ENCODE results near the gene LY86. TPM values are rescaled to one million over a fixed set of nuclear protein-coding genes. Genes with fewer than 3 reads are reported as not detected.

LY86 gene
- total and polyA plus RNA-seq, 9 of the 15 experiments (the other 6 are each of a cell fraction or from before 2014, with no cell fraction given), result 0.08 to 0.20 TPM; not detected in 7

DNA sequence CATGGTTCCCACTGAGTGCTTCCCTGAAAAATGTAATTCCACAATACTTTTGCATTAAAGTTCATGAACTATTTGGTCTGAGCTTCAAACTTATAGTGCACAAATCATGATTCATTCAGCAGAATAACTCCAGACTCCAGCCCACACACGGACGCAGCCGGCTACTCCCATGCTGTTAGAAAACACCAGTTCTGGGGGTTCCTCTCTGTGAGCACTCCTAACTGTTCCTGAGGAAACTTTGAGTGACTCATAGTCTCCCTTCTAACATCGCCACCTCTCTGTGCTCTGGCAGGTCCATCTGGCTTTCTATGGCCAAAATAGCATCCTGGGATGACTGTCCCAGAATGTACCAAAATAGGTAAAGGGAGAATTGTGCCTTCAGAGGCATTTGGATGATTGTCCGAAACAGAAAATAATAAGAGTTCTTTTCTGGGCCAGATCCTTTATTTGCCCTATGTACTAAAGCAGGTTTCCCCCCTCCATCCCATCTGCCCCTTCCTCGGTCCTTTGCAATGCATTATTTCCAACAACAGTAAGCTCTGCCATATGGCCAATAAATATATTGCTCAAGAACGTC lies 32.3 kb upstream of the LY86 start:
- no peak for FAIRE-seq
- no peak for DNase-seq (ENCODE audit: extremely low read depth in 1 of 4, low spot score in 3 of 4)
- Histone ChIP-seq H3K79me2 (ENCODE audit: control insufficient read depth, insufficient read depth, low read length) (no peaks in the 10 kb centered on the region), H3K27ac (ENCODE audit: extremely low read depth, low read depth, low read length) (no peak overlapping the region), H3K9me1 (ENCODE audit: control insufficient read depth, insufficient read depth, low read length) (no peaks in the 10 kb centered on the region), H3K9me3 (replicated peaks; ENCODE audit: control insufficient read depth, insufficient read depth, low read depth, low read length) (no peaks in the 10 kb centered on the region), H3K4me2 (ENCODE audit: insufficient read depth, low read length) (no peak overlapping the region), H3K36me3 (ENCODE audit: control insufficient read depth, insufficient read depth, low read length) (no peaks in the 10 kb centered on the region), H2AFZ (ENCODE audit: low read depth, low read length) (no peak overlapping the region), H4K20me1 (replicated peaks; ENCODE audit: control insufficient read depth, insufficient read depth, low read length) (no peaks in the 10 kb centered on the region), H3K9ac (ENCODE audit: insufficient read depth in 1 of 2, low read depth in 2 of 2, low read length in 2 of 2) (no peak overlapping the region), H3K27me3 (ENCODE audit: control insufficient read depth in 2 of 2, insufficient read depth in 2 of 2, low read length in 2 of 2) (peaks cover 7 to 39% of the 10 kb centered on the region in 2 experiments), H3K4me3 (no peak overlapping the region), H3K4me1 (replicated peaks in 1 of 2; ENCODE audit: control insufficient read depth in 2 of 2, insufficient read depth in 2 of 2, low read length in 2 of 2) (peaks cover 0 to 3% of the 10 kb centered on the region in 2 experiments; a peak in 1 of 5 replicates)
- ChIA-PET POLR2A (interaction anchor here (1.1 to 1.4 kb wide), 3 partner anchors 9 to 54 kb away, joined by 3 to 5 read pairs (median 4); no protein-coding TSS in a partner anchor), CTCF (ENCODE audit: low intra/inter-chr PET ratio) (interaction anchor here (0.6 to 1.2 kb wide), 2 partner anchors 91 to 1059 kb away, joined by 4 read pairs; no protein-coding TSS in a partner anchor)
- intact Hi-C loops (cut with micrococcal nuclease), result loop anchor here (5.0 to 10.0 kb wide), 3 partner anchors 91 to 701 kb away; no protein-coding TSS in a partner anchor
- no TSS peak for BruUV-seq (replicated peaks)
- ATAC-seq, result peak; percentile 35
- 2% methylated on average over 7 of the region's 7 CpGs for WGBS (ENCODE audit: insufficient coverage, low coverage, missing lambda C conversion rate)
- in situ Hi-C loops (cut with MboI), result no loop called here
- TF ChIP-seq ZNF766 (CRISPR knock-in tag; conservative IDR thresholded peaks at IDR 0.05) (no peak), DIDO1 (tag; IDR thresholded peaks at IDR 0.05; ENCODE audit: low read depth) (no peak), MEIS2 (IDR thresholded peaks at IDR 0.05; ENCODE audit: partially characterized antibody) (no peak), ZNF444 (CRISPR knock-in tag; IDR thresholded peaks at IDR 0.05) (no peak), FOSL1 (tag; conservative IDR thresholded peaks at IDR 0.05) (peak; percentile 40; the same call in 1 of the 2 replicates), COPS2 (conservative IDR thresholded peaks at IDR 0.05) (no peak), CBX1 (IDR thresholded peaks at IDR 0.05; ENCODE audit: low read depth) (no peak), CEBPG (CRISPR knock-in tag; IDR thresholded peaks at IDR 0.05) (no peak), CEBPG (tag; conservative IDR thresholded peaks at IDR 0.05 in 1 of 2, IDR thresholded peaks at IDR 0.05 in 1 of 2) (peak in 1 of 2 experiments; percentile 98; a peak in 2 of 4 replicates), NCOA6 (IDR thresholded peaks at IDR 0.05) (no peak)
- TF ChIP-seq, protein P1, sequence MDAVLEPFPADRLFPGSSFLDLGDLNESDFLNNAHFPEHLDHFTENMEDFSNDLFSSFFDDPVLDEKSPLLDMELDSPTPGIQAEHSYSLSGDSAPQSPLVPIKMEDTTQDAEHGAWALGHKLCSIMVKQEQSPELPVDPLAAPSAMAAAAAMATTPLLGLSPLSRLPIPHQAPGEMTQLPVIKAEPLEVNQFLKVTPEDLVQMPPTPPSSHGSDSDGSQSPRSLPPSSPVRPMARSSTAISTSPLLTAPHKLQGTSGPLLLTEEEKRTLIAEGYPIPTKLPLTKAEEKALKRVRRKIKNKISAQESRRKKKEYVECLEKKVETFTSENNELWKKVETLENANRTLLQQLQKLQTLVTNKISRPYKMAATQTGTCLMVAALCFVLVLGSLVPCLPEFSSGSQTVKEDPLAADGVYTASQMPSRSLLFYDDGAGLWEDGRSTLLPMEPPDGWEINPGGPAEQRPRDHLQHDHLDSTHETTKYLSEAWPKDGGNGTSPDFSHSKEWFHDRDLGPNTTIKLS (IDR thresholded peaks at IDR 0.05; ENCODE audit: borderline replicate concordance, low read depth), result no peak
- TF ChIP-seq, protein P2, sequence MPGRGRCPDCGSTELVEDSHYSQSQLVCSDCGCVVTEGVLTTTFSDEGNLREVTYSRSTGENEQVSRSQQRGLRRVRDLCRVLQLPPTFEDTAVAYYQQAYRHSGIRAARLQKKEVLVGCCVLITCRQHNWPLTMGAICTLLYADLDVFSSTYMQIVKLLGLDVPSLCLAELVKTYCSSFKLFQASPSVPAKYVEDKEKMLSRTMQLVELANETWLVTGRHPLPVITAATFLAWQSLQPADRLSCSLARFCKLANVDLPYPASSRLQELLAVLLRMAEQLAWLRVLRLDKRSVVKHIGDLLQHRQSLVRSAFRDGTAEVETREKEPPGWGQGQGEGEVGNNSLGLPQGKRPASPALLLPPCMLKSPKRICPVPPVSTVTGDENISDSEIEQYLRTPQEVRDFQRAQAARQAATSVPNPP (IDR thresholded peaks at IDR 0.05; ENCODE audit: borderline replicate concordance, insufficient read depth, insufficient read length), result no peak
- TF ChIP-seq, protein P3, sequence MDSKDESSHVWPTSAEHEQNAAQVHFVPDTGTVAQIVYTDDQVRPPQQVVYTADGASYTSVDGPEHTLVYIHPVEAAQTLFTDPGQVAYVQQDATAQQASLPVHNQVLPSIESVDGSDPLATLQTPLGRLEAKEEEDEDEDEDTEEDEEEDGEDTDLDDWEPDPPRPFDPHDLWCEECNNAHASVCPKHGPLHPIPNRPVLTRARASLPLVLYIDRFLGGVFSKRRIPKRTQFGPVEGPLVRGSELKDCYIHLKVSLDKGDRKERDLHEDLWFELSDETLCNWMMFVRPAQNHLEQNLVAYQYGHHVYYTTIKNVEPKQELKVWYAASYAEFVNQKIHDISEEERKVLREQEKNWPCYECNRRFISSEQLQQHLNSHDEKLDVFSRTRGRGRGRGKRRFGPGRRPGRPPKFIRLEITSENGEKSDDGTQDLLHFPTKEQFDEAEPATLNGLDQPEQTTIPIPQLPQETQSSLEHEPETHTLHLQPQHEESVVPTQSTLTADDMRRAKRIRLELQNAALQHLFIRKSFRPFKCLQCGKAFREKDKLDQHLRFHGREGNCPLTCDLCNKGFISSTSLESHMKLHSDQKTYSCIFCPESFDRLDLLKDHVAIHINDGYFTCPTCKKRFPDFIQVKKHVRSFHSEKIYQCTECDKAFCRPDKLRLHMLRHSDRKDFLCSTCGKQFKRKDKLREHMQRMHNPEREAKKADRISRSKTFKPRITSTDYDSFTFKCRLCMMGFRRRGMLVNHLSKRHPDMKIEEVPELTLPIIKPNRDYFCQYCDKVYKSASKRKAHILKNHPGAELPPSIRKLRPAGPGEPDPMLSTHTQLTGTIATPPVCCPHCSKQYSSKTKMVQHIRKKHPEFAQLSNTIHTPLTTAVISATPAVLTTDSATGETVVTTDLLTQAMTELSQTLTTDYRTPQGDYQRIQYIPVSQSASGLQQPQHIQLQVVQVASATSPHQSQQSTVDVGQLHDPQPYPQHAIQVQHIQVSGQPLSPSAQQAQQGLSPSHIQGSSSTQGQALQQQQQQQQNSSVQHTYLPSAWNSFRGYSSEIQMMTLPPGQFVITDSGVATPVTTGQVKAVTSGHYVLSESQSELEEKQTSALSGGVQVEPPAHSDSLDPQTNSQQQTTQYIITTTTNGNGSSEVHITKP (IDR thresholded peaks at IDR 0.05; ENCODE audit: partially characterized antibody), result peak; percentile 29
- TF ChIP-seq, protein P4, sequence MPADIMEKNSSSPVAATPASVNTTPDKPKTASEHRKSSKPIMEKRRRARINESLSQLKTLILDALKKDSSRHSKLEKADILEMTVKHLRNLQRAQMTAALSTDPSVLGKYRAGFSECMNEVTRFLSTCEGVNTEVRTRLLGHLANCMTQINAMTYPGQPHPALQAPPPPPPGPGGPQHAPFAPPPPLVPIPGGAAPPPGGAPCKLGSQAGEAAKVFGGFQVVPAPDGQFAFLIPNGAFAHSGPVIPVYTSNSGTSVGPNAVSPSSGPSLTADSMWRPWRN (IDR thresholded peaks at IDR 0.05; ENCODE audit: low read depth), result no peak
